Uterus (tissue), 2 donors: ENCODE measurements around the gene GTF2H2C.
"Not testable (repeated sequence)": the region's sequence is repeated elsewhere in the genome, so short reads cannot be mapped to it uniquely, and the experiment has no call there.

ENCODE experiments used
- POLR2A ChIP-seq, 2 donors: fragments of 450-650 bp; IDR thresholded peaks; one replicate each; pipeline ENCODE4 v1.6.1; 2016; ENCODE audit warnings: antibody characterized with exemption in 2 of 2, mild to moderate bottlenecking in 1 of 2, moderate library complexity in 1 of 2
- TF ChIP-seq, protein P1 (sequence below), 4 experiments: fragments of 200-600 bp in 2 of 4; fragments of 450-650 bp in 2 of 4; sonication (generic) in 2 of 4; IDR thresholded peaks; one replicate each; pipeline ENCODE4 v1.5.1; 2016 to 2019; ENCODE audit warnings: antibody characterized with exemption in 4 of 4, mild to moderate bottlenecking in 2 of 4, moderate library complexity in 1 of 4

DNA sequence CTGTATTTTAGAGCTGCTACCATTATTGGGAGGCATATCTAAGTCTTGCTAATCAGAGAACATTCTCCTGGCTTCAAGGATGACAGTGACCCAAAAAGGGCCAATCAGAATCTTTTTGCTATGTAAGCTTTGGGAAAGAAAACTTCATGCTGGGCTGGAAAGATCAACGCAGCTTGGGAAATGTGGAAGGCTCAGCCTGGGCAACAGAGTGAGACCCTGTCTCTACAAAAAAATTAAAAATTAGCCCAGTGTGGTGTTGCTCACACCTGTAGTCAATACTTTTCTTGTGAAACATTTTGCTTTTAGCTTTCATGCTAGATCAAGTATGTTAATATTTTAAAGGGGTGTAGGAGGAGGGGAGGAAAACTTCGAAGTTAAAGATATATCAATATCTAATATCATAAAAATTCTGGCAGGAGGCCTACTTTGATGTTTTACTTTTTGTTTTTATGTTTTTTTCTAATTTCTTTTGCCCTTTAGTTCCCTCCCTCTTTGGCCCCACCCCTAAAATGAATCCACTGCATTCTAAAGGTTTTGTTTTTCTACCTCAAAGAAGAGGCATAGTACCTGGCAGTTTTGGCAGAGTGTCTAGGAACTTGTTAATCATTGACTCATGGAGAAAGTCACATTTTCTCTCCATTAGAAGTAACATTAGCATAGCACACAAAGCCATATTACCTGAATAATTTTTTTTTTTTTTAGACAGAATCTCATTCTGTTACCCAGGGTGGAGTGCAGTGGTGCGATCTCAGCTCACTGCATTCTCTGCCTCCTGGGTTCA lies 17.0 kb upstream of the GTF2H2C start:
- not testable (repeated sequence) for TF ChIP-seq POLR2A (IDR thresholded peaks at IDR 0.05)
- TF ChIP-seq, protein P1, sequence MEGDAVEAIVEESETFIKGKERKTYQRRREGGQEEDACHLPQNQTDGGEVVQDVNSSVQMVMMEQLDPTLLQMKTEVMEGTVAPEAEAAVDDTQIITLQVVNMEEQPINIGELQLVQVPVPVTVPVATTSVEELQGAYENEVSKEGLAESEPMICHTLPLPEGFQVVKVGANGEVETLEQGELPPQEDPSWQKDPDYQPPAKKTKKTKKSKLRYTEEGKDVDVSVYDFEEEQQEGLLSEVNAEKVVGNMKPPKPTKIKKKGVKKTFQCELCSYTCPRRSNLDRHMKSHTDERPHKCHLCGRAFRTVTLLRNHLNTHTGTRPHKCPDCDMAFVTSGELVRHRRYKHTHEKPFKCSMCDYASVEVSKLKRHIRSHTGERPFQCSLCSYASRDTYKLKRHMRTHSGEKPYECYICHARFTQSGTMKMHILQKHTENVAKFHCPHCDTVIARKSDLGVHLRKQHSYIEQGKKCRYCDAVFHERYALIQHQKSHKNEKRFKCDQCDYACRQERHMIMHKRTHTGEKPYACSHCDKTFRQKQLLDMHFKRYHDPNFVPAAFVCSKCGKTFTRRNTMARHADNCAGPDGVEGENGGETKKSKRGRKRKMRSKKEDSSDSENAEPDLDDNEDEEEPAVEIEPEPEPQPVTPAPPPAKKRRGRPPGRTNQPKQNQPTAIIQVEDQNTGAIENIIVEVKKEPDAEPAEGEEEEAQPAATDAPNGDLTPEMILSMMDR (IDR thresholded peaks at IDR 0.05), result not testable (repeated sequence)
